Activated naive CD4-positive, alpha-beta T cell treated with anti-CD3 and anti-CD28 coated beads, Interleukin-2, amount 10 ng/mL, durations not matched to agents 7 days and 5 days (primary cell): Measurements from ENCODE around the gene UBXN4.

Source experiments
- CTCF ChIA-PET: fragments of 350-600 bp; sonication (Branson Sonifier 250); formaldehyde crosslinking; loops from one replicate; lab custom pipeline; 2021; ENCODE audit warnings: antibody characterized with exemption; lab: Charles Lee
- DNase-seq: peaks from one replicate; pipeline ENCODE4 v3.0.0-alpha.2; 2020
- H3K27ac Mint-ChIP-seq: one replicate; pipeline ENCODE4 v1.8.0; 2021; ENCODE audit warnings: mild to moderate bottlenecking, moderate library complexity, mixed read lengths
- H3K27me3 Mint-ChIP-seq: one replicate; pipeline ENCODE4 v1.8.0; 2021; ENCODE audit warnings: mild to moderate bottlenecking, mixed read lengths
- H3K36me3 Mint-ChIP-seq: one replicate; pipeline ENCODE4 v1.8.0; 2021; ENCODE audit warnings: mixed read lengths
- H3K4me1 Mint-ChIP-seq: one replicate; pipeline ENCODE4 v1.8.0; 2021; ENCODE audit warnings: mixed read lengths
- H3K4me3 Mint-ChIP-seq: one replicate; pipeline ENCODE4 v1.8.0; 2021; ENCODE audit warnings: mild to moderate bottlenecking, moderate library complexity, mixed read lengths
- H3K9me3 Mint-ChIP-seq: one replicate; pipeline ENCODE4 v1.8.0; 2021; ENCODE audit warnings: mixed read lengths

The UBXN4 gene

DNA sequence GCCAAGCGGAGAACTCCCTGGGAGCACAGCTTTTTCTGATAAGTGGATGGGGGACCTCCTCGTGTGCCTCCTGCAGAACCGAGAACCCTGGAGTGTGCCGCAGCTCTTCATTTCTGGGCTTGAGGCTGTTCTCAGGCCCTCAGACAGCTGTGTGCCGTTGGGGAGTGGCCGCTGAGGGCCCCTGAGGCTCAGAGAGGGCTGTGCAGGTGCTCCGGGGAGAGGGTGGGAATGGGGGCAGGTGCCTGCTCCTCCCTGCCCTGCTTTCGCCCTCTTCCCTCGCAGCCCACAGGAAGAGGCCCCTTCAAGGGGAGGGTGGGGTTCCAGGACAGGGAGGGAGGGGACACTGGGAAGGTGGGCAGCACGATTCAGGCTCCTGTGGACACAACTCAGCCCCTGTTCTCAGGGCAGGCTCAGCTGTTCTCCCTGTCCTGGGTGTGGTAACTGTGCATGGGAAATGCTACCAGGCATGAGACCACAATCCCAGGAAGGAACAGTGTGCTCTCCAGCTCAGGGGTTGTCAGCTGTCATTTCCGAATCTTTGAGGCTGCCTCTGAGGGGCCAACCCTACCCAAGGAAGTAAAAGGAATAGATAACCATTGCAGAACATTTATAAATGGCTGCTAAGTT lies 84.0 kb downstream of the UBXN4 start:
- peaks cover 15% of the 10 kb centered on the region for H3K9me3 Mint-ChIP-seq

GRCh38 chr2:135826544-135826943 lies 84.9 kb downstream of the UBXN4 start:
- Mint-ChIP-seq H3K27ac (no peak overlapping the region), H3K36me3 (peaks cover 11% of the 10 kb centered on the region), H3K27me3 (peaks cover 8% of the 10 kb centered on the region), H3K4me3 (no peak overlapping the region), H3K9me3 (peaks cover 15% of the 10 kb centered on the region), H3K4me1 (peaks cover 13% of the 10 kb centered on the region)
- CTCF ChIA-PET, result interaction anchor here (1.4 kb wide), 1 partner anchor 29 kb away, joined by 3 read pairs; no protein-coding TSS in a partner anchor
- DNase-seq, result no peak

More for the DNA sequence above, 84.0 kb downstream of the UBXN4 start:
- H3K27me3 Mint-ChIP-seq, result peaks cover 8% of the 10 kb centered on the region
- CTCF ChIA-PET, result interaction anchor here (0.7 to 1.4 kb wide), 2 partner anchors 28 to 559 kb away, joined by 3 read pairs; no protein-coding TSS in a partner anchor
- H3K27ac Mint-ChIP-seq, result no peak overlapping the region
- H3K4me3 Mint-ChIP-seq, result no peak overlapping the region
- H3K36me3 Mint-ChIP-seq, result peaks cover 11% of the 10 kb centered on the region
- peaks cover 20% of the 10 kb centered on the region for H3K4me1 Mint-ChIP-seq
- DNase-seq, result no peak

- peaks cover 4% of the 10 kb centered on the region for H3K27me3 Mint-ChIP-seq
- H3K27ac Mint-ChIP-seq, result no peak overlapping the region
- H3K9me3 Mint-ChIP-seq, result no peaks in the 10 kb centered on the region
- no peaks in the 10 kb centered on the region for H3K36me3 Mint-ChIP-seq
- CTCF ChIA-PET, result no interaction called here
- H3K4me3 Mint-ChIP-seq, result no peak overlapping the region
- DNase-seq, result no peak
- H3K4me1 Mint-ChIP-seq, result peaks cover 8% of the 10 kb centered on the region
These were observed 87.9 kb downstream of the UBXN4 start for GRCh38 chr2:135829378-135830135.

GRCh38 chr2:135831180-135831812 lies 89.6 kb downstream of the UBXN4 start:
- H3K9me3 Mint-ChIP-seq, result no peaks in the 10 kb centered on the region
- H3K36me3 Mint-ChIP-seq, result peaks cover 4% of the 10 kb centered on the region
- H3K27me3 Mint-ChIP-seq, result peaks cover 4% of the 10 kb centered on the region
- no peak overlapping the region for H3K4me3 Mint-ChIP-seq
- no peak for DNase-seq
- CTCF ChIA-PET, result no interaction called here
- peaks cover 7% of the 10 kb centered on the region for H3K4me1 Mint-ChIP-seq
- H3K27ac Mint-ChIP-seq, result no peak overlapping the region

DNA sequence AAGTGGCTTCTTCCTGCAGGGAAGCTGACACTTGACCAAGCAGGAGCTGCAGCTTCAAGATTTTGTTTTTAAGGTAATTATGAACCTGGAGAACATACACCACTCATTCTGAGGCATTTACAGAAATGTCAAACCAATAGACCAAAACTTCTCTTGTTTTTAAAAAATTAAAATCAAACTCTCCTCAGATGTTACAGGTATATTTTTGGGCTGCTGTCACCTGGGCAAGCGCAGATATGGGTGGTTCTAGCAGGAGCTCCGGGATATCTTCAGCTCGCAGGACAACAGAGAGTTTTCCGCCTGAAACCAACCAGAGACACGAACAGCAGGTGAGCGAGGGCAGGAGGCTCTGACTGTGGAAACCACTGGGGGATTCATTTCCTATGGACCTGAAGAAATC lies 91.2 kb downstream of the UBXN4 start:
- CTCF ChIA-PET, result interaction anchor here (1.0 to 1.5 kb wide), 2 partner anchors 35 to 552 kb away, joined by 5 to 6 read pairs; no protein-coding TSS in a partner anchor
- no peak overlapping the region for H3K27ac Mint-ChIP-seq

More for the DNA sequence above, 91.2 kb downstream of the UBXN4 start:
- H3K9me3 Mint-ChIP-seq, result no peaks in the 10 kb centered on the region
- H3K4me1 Mint-ChIP-seq, result peaks cover 17% of the 10 kb centered on the region
- H3K27me3 Mint-ChIP-seq, result peaks cover 4% of the 10 kb centered on the region
- peaks cover 6% of the 10 kb centered on the region for H3K36me3 Mint-ChIP-seq
- no peak for DNase-seq
- H3K4me3 Mint-ChIP-seq, result no peak overlapping the region
